GM19351 (cell line): Measurements from ENCODE around the gene DSTN.

ENCODE experiments used
- ATAC-seq: cut with Tn5 transposase; IDR thresholded peaks from one replicate; pipeline ENCODE4 v1.9.1; 2021; ENCODE audit warnings: mild to moderate bottlenecking, moderate library complexity; ENCODE audit not compliant: unreplicated experiment

The DSTN gene

GRCh38 chr20:17579369-17580039, 9.6 kb downstream of the DSTN start:
- no peak for ATAC-seq

- ATAC-seq: no peak
Measured at GRCh38 chr20:17580895-17581294, 11.0 kb downstream of the DSTN start.

DNA sequence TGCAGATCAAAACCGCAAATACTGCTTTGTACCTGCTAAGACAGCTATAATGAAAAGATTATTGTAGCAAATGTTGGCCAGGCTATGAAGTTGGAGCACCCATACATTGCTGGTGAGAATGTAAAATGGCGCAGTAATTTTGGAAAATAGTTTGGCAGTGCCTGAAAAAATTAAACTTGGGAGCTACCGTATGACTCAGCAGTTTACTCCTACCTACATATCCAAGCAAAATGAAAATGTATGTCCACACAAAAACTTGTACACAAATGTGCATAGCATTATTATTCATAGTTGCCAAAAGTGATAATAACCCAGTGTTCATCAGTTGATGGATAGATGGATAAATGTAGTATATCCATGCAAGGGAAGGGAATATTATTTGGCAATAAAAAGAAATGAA, 13.3 kb downstream of the DSTN start:
- ATAC-seq: no peak

DNA sequence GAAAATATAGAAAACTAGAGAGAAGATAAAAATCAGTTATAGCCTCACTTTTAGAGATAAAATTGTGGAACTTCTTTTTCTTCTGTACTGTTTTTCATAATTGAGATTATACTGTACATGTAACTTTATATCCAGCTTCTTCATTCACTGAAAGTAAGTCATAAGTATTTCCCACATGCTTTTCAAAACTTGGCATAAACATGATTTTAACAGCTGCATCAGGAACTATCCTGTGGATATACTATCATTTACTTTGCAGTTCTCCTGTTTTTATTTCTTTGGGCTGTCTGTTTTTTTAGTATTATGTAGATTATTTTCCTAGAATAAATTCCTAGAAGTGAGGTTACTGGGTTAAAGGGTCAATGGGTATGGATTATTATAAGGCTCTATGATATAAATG, 14.8 kb downstream of the DSTN start:
- no peak for ATAC-seq

- no peak for ATAC-seq
Measured at GRCh38 chr20:17586250-17586649, 16.4 kb downstream of the DSTN start.

- no peak for ATAC-seq
Measured at GRCh38 chr20:17587148-17587547, 17.3 kb downstream of the DSTN start.

GRCh38 chr20:17587824-17588223, 17.9 kb downstream of the DSTN start:
- ATAC-seq: no peak

DNA sequence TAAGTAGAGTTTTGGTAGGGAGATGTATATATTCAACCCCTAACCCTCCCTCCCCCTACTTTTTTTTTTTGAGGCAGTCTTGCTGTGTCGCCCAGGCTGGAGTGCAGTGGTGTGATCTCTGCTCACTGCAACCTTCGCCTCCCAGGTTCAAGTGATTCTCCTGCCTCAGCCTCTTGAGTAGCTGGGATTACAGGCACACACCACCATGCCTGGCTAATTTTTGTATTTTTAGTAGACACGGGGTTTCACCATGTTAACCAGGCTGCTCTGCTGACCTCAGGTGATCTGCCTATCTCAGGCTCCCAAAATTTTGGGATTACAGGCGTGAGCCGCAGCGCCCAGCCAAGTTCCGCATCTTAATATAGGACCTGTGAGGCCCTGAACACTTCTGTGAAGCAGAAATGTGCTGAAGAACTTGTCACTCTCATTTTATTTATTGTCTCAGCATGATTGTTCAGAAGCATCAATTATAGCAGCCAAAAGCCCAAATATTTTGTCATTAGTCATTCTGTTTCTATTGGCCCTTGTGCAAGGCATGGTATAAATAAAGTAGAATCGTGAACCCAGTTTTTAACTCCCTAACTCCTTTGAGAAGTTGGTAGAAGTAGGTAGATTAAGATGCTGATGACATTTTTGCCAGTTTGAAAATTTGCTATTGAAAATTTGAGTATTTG, 19.4 kb downstream of the DSTN start:
- no peak for ATAC-seq

GRCh38 chr20:17590245-17590644, 20.4 kb downstream of the DSTN start:
- ATAC-seq: no peak

- ATAC-seq: no peak
Measured at GRCh38 chr20:17593902-17594301, 24.0 kb downstream of the DSTN start.

- ATAC-seq: no peak
Measured at GRCh38 chr20:17594443-17594842, 24.6 kb downstream of the DSTN start.

DNA sequence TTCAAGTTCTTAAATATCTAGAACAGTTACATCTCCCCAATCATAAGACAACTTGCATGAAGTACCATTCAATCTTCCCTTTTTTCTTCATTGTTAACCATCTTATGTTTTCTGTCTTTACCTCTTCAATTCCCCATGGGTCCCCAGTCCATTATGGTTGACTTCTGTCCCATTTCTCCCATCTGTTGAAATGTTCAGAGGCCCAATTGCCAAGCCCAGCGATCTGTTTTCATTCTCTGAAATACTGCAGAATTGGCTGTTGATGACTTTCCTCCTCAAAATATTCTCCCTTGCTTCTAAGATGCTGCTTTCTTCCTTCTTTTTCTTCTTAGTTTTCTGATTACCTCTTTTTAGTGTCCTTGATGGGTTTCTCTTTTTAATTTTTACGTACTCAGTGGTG, 26.0 kb downstream of the DSTN start:
- no peak for ATAC-seq

DNA sequence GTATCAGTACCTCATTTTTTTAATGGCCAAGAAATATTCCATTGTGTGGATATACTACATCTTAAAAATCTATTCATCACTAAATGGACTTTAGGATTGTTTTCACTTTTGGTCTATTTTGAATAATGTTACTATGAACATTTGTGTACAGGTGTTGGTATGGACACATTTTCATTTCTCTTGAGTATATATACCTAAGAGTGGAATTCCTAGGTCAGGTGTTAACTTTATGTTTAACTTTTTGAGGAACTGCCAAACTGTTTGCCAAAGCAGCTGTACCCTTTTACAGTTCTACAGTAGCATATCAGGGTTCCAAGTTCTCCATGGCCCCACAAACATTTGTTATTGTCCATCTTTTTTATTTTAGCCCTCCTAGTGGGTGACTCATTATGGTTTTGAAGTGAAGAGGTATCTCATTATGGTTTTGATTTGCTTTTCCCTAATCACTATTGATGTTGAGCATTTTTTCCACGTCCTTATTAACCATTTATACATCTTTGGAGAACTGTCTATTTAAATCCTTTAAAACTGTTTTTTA, 28.2 kb downstream of the DSTN start:
- no peak for ATAC-seq

- ATAC-seq: no peak
Measured at GRCh38 chr20:17601957-17602356, 32.1 kb downstream of the DSTN start.

DNA sequence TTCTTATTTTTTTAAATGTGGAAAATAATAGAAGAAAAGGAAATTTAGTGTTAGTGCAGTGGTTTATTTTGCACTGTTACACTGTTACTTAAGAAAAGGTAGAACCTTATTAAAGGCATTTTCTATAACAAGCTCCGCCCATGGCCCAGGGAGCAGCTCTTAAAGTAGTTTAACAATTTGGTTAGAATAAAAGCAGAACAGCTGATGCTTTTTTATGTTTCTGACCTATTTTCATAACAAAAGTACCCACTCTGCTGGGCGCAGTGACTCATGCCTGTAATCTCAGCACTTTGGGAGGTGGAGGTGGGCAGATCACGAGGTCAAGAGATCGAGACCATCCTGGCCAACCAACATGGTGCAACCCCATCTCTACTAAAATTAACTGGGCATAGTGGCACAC, 32.6 kb downstream of the DSTN start:
- ATAC-seq: no peak

GRCh38 chr20:17605131-17605660, 35.3 kb downstream of the DSTN start:
- no peak for ATAC-seq

- ATAC-seq: no peak
Measured at GRCh38 chr20:17606001-17606400, 36.1 kb downstream of the DSTN start.

- ATAC-seq: no peak
Measured at GRCh38 chr20:17608701-17609497, 39.0 kb downstream of the DSTN start.

DNA sequence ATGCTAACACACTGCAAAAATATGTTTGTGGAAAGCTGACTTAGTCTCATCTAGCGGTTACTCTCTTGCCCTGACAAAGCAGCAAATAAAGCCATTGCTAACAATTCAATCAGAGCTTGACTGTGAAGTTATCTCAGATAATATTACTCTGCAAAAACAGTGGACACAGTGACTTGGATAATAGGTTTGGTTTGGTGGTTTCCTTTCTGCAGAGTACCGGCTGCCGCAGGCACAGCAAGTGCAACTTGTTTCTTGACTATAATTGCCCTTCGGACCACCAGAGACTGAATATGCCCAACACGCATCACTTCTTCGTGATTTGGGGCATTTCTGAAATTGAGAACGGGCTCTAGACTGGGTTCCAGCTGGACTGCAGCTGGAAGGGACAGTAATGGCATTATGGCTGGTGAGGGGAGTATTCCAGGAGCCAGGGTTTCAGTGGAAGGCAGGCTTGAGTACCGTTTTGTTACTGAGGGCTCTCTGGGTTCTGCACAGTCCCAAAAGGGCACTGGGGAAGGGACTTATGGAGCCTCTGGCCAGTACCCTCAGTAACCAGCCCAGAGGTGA, 40.0 kb downstream of the DSTN start:
- ATAC-seq: no peak

GRCh38 chr20:17610566-17611289, 40.9 kb downstream of the DSTN start:
- no peak for ATAC-seq

- ATAC-seq: no peak
Measured at GRCh38 chr20:17611290-17611539, 41.3 kb downstream of the DSTN start.
